ENCODE measurements around the gene CCDC157.

- TF ChIP-seq, protein P1, sequence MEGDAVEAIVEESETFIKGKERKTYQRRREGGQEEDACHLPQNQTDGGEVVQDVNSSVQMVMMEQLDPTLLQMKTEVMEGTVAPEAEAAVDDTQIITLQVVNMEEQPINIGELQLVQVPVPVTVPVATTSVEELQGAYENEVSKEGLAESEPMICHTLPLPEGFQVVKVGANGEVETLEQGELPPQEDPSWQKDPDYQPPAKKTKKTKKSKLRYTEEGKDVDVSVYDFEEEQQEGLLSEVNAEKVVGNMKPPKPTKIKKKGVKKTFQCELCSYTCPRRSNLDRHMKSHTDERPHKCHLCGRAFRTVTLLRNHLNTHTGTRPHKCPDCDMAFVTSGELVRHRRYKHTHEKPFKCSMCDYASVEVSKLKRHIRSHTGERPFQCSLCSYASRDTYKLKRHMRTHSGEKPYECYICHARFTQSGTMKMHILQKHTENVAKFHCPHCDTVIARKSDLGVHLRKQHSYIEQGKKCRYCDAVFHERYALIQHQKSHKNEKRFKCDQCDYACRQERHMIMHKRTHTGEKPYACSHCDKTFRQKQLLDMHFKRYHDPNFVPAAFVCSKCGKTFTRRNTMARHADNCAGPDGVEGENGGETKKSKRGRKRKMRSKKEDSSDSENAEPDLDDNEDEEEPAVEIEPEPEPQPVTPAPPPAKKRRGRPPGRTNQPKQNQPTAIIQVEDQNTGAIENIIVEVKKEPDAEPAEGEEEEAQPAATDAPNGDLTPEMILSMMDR (IDR thresholded peaks at IDR 0.05) = no peak
- no peak for TF ChIP-seq ZFX (IDR thresholded peaks at IDR 0.05; ENCODE audit: borderline replicate concordance)
These were observed 31.0 kb upstream of the CCDC157 start for GRCh38 chr22:30325724-30326254.
